Adipocyte (in vitro differentiated cells): ENCODE results near the gene CRACDL.

ENCODE experiments used
- DNase-seq: peaks from one replicate; pipeline ENCODE4 v3.0.0-alpha.2; 2015; ENCODE audit warnings: low read depth
- H3K27me3 ChIP-seq: replicated peaks from 2 replicates; pipeline ENCODE4 v1.7.0; 2013; ENCODE audit warnings: mild to moderate bottlenecking, low read length, moderate library complexity; ENCODE audit not compliant: control insufficient read depth, insufficient read depth
- H3K36me3 ChIP-seq: 2 replicates; pipeline ENCODE4 v1.7.0; 2013; ENCODE audit warnings: low read length, mild to moderate bottlenecking, moderate library complexity; ENCODE audit not compliant: control insufficient read depth, insufficient read depth, severe bottlenecking
- H3K4me1 ChIP-seq: 2 replicates; pipeline ENCODE4 v1.7.0; 2013; ENCODE audit warnings: mild to moderate bottlenecking, low read length, moderate library complexity; ENCODE audit not compliant: control insufficient read depth, insufficient read depth
- H3K4me3 ChIP-seq: 2 replicates; pipeline ENCODE4 v1.7.0; 2013; ENCODE audit warnings: mild to moderate bottlenecking, low read length, moderate library complexity
- H3K9ac ChIP-seq: 2 replicates; pipeline ENCODE4 v1.7.0; 2013; ENCODE audit warnings: mild to moderate bottlenecking, low read length, moderate library complexity
- H3K9me3 ChIP-seq: 2 replicates; pipeline ENCODE4 v1.7.0; 2013; ENCODE audit warnings: mild to moderate bottlenecking, low read length, moderate library complexity; ENCODE audit not compliant: control insufficient read depth

Gene CRACDL

GRCh38 chr2:98777076-98777475, 158.9 kb downstream of the CRACDL start:
- H3K9me3 ChIP-seq: peaks cover 17% of the 10 kb centered on the region
- H3K9ac ChIP-seq: no peak overlapping the region
- no peak overlapping the region for H3K4me3 ChIP-seq
- H3K4me1 ChIP-seq: peaks cover 8% of the 10 kb centered on the region
- no peaks in the 10 kb centered on the region for H3K36me3 ChIP-seq
- no peak for DNase-seq
- H3K27me3 ChIP-seq: peaks cover 28% of the 10 kb centered on the region

GRCh38 chr2:98776136-98776535, 159.9 kb downstream of the CRACDL start:
- no peak overlapping the region for H3K4me3 ChIP-seq
- DNase-seq: no peak
- peaks cover 13% of the 10 kb centered on the region for H3K4me1 ChIP-seq

GRCh38 chr2:98775146-98775986, 160.7 kb downstream of the CRACDL start:
- Histone ChIP-seq H3K9me3 (peaks cover 6% of the 10 kb centered on the region), H3K4me1 (peaks cover 13% of the 10 kb centered on the region), H3K9ac (no peak overlapping the region), H3K27me3 (peaks cover 38% of the 10 kb centered on the region), H3K36me3 (no peaks in the 10 kb centered on the region), H3K4me3 (no peak overlapping the region)
- no peak for DNase-seq

More at GRCh38 chr2:98776136-98776535, 159.9 kb downstream of the CRACDL start:
- peaks cover 34% of the 10 kb centered on the region for H3K27me3 ChIP-seq
- peaks cover 7% of the 10 kb centered on the region for H3K9me3 ChIP-seq
- H3K9ac ChIP-seq: no peak overlapping the region
- no peaks in the 10 kb centered on the region for H3K36me3 ChIP-seq

- H3K9ac ChIP-seq: no peak overlapping the region
- peaks cover 6% of the 10 kb centered on the region for H3K9me3 ChIP-seq
- no peak for DNase-seq
- no peak overlapping the region for H3K4me3 ChIP-seq
- peaks cover 38% of the 10 kb centered on the region for H3K27me3 ChIP-seq
- no peaks in the 10 kb centered on the region for H3K36me3 ChIP-seq
- peaks cover 13% of the 10 kb centered on the region for H3K4me1 ChIP-seq
Observed at GRCh38 chr2:98773907-98774306, 162.1 kb downstream of the CRACDL start.

GRCh38 chr2:98773169-98773568, 162.9 kb downstream of the CRACDL start:
- DNase-seq: no peak
- Histone ChIP-seq H3K4me3 (no peak overlapping the region), H3K36me3 (no peaks in the 10 kb centered on the region), H3K27me3 (peaks cover 38% of the 10 kb centered on the region), H3K4me1 (peaks cover 13% of the 10 kb centered on the region), H3K9ac (no peak overlapping the region), H3K9me3 (peaks cover 6% of the 10 kb centered on the region)

GRCh38 chr2:98772536-98772935, 163.5 kb downstream of the CRACDL start:
- Histone ChIP-seq H3K36me3 (no peaks in the 10 kb centered on the region), H3K4me3 (no peak overlapping the region), H3K27me3 (peaks cover 38% of the 10 kb centered on the region), H3K4me1 (peaks cover 13% of the 10 kb centered on the region), H3K9me3 (peaks cover 3% of the 10 kb centered on the region), H3K9ac (no peak overlapping the region)
- no peak for DNase-seq

- no peaks in the 10 kb centered on the region for H3K36me3 ChIP-seq
- H3K9me3 ChIP-seq: no peaks in the 10 kb centered on the region
- H3K9ac ChIP-seq: no peak overlapping the region
- DNase-seq: no peak
- no peak overlapping the region for H3K4me3 ChIP-seq
- peaks cover 13% of the 10 kb centered on the region for H3K4me1 ChIP-seq
- peaks cover 38% of the 10 kb centered on the region for H3K27me3 ChIP-seq
Observed at GRCh38 chr2:98771721-98772524, 164.1 kb downstream of the CRACDL start.

- H3K4me1 ChIP-seq: peaks cover 13% of the 10 kb centered on the region
- H3K27me3 ChIP-seq: peaks cover 35% of the 10 kb centered on the region
Observed at GRCh38 chr2:98771264-98771663, 164.8 kb downstream of the CRACDL start.

GRCh38 chr2:98769784-98770183, 166.2 kb downstream of the CRACDL start:
- H3K4me3 ChIP-seq: no peak overlapping the region
- peaks cover 20% of the 10 kb centered on the region for H3K27me3 ChIP-seq
- H3K9ac ChIP-seq: no peak overlapping the region
- H3K36me3 ChIP-seq: no peaks in the 10 kb centered on the region
- no peaks in the 10 kb centered on the region for H3K9me3 ChIP-seq
- DNase-seq: no peak
- H3K4me1 ChIP-seq: peaks cover 19% of the 10 kb centered on the region

More at GRCh38 chr2:98771264-98771663, 164.8 kb downstream of the CRACDL start:
- Histone ChIP-seq H3K36me3 (no peaks in the 10 kb centered on the region), H3K9me3 (no peaks in the 10 kb centered on the region), H3K4me3 (no peak overlapping the region), H3K9ac (no peak overlapping the region)
- no peak for DNase-seq

- peaks cover 21% of the 10 kb centered on the region for H3K4me1 ChIP-seq
- DNase-seq: no peak
- H3K9me3 ChIP-seq: no peaks in the 10 kb centered on the region
- no peak overlapping the region for H3K4me3 ChIP-seq
- H3K27me3 ChIP-seq: peaks cover 19% of the 10 kb centered on the region
- H3K36me3 ChIP-seq: no peaks in the 10 kb centered on the region
- H3K9ac ChIP-seq: no peak overlapping the region
Observed at GRCh38 chr2:98769114-98769476, 166.9 kb downstream of the CRACDL start.

- Histone ChIP-seq H3K9ac (no peak overlapping the region), H3K27me3 (peaks cover 13% of the 10 kb centered on the region), H3K36me3 (no peaks in the 10 kb centered on the region), H3K9me3 (no peaks in the 10 kb centered on the region), H3K4me1 (peaks cover 26% of the 10 kb centered on the region), H3K4me3 (no peak overlapping the region)
- no peak for DNase-seq
Observed at GRCh38 chr2:98768384-98769113, 167.5 kb downstream of the CRACDL start.
